BE2C (cell line): ENCODE results near the gene MELTF.

Experiments used
- DNase-seq: peaks from one replicate; pipeline ENCODE4 v3.0.0-alpha.2; 2020
- H3K27me3 ChIP-seq: fragments of 250-450 bp; sonication (Bioruptor Pico); 2 replicates; pipeline ENCODE4 v1.5.1; 2020; ENCODE audit warnings: mild to moderate bottlenecking
- H3K36me3 ChIP-seq: fragments of 250-450 bp; sonication (Bioruptor Pico); 2 replicates; pipeline ENCODE4 v1.5.1; 2020; ENCODE audit warnings: mild to moderate bottlenecking
- H3K4me1 ChIP-seq: fragments of 250-450 bp; sonication (Bioruptor Pico); 2 replicates; pipeline ENCODE4 v1.5.1; 2020
- H3K4me3 ChIP-seq: 2 replicates; pipeline ENCODE4 v1.5.1; 2011; ENCODE audit warnings: low read depth, low read length
- H3K9me3 ChIP-seq: fragments of 250-450 bp; sonication (Bioruptor Pico); 2 replicates; pipeline ENCODE4 v1.5.1; 2020
- CTCF ChIP-seq: IDR thresholded peaks from 2 replicates; pipeline ENCODE4 v1.5.1; 2012; ENCODE audit warnings: mild to moderate bottlenecking, low read depth, low read length

The MELTF gene

GRCh38 chr3:197007296-197007940 lies 22.2 kb downstream of the MELTF start:
- H3K4me3 ChIP-seq, result no peak overlapping the region
- peaks cover 15% of the 10 kb centered on the region for H3K4me1 ChIP-seq
- no peak for TF ChIP-seq CTCF
- H3K36me3 ChIP-seq, result no peaks in the 10 kb centered on the region; the same call in 1 of the 2 replicates
- no peaks in the 10 kb centered on the region for H3K9me3 ChIP-seq
- no peaks in the 10 kb centered on the region for H3K27me3 ChIP-seq
- no peak for DNase-seq

- H3K9me3 ChIP-seq, result no peaks in the 10 kb centered on the region
- TF ChIP-seq CTCF, result no peak
Measured at GRCh38 chr3:197006860-197007259, 22.8 kb downstream of the MELTF start.

GRCh38 chr3:197006446-197006845 lies 23.2 kb downstream of the MELTF start:
- no peak for TF ChIP-seq CTCF
- no peak for DNase-seq

More at GRCh38 chr3:197006860-197007259, 22.8 kb downstream of the MELTF start:
- Histone ChIP-seq H3K36me3 (no peaks in the 10 kb centered on the region; the same call in 1 of the 2 replicates), H3K27me3 (no peaks in the 10 kb centered on the region), H3K4me3 (no peak overlapping the region), H3K4me1 (peaks cover 15% of the 10 kb centered on the region)
- DNase-seq, result no peak

GRCh38 chr3:197003461-197004385 lies 25.9 kb downstream of the MELTF start:
- no peak for TF ChIP-seq CTCF
- Histone ChIP-seq H3K9me3 (no peaks in the 10 kb centered on the region), H3K4me1 (peaks cover 5% of the 10 kb centered on the region; the same call in 1 of the 2 replicates), H3K4me3 (peak overlapping the region; percentile 60), H3K36me3 (no peaks in the 10 kb centered on the region; the same call in 1 of the 2 replicates), H3K27me3 (no peaks in the 10 kb centered on the region)
- DNase-seq, result peak; percentile 42

More at GRCh38 chr3:197006446-197006845, 23.2 kb downstream of the MELTF start:
- Histone ChIP-seq H3K9me3 (no peaks in the 10 kb centered on the region), H3K4me1 (peaks cover 15% of the 10 kb centered on the region), H3K4me3 (no peak overlapping the region), H3K27me3 (no peaks in the 10 kb centered on the region), H3K36me3 (no peaks in the 10 kb centered on the region; the same call in 1 of the 2 replicates)

- DNase-seq, result peak; percentile 84
- Histone ChIP-seq H3K27me3 (no peaks in the 10 kb centered on the region), H3K4me1 (peaks cover 5% of the 10 kb centered on the region; the same call in 1 of the 2 replicates), H3K9me3 (no peaks in the 10 kb centered on the region), H3K36me3 (no peaks in the 10 kb centered on the region; the same call in 1 of the 2 replicates), H3K4me3 (peak overlapping the region; percentile 60; the same call in 1 of the 2 replicates)
- TF ChIP-seq CTCF, result peak; percentile 39; the same call in 1 of the 2 replicates
Measured at GRCh38 chr3:197002701-197003454, 26.7 kb downstream of the MELTF start.
